HG03439 (cell line): Measurements from ENCODE around the gene CELF2.

Source experiments
- ATAC-seq: cut with Tn5 transposase; IDR thresholded peaks from one replicate; pipeline ENCODE4 v1.9.1; 2021; ENCODE audit warnings: mild to moderate bottlenecking, moderate library complexity; ENCODE audit not compliant: unreplicated experiment

CELF2 gene

DNA sequence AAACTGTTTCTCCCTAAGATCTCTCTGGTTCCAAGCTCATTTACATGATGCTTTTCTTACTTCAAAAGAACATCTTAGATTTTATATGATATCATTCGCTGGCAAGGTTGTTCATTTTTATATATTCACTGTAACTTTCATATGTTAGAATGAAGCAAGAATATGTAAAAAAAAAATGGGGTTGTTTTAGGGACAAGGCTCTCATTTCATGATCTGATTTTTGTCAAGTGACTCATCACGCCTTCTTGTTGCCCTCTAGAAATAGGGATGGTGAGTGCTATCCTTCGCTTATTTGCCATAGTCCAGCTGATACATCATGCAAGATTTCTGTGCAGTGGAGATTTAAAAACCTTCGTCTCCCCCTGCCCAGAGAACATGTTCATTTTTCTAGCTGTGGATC is 14.0 kb upstream of the CELF2 start:
- no peak for ATAC-seq

DNA sequence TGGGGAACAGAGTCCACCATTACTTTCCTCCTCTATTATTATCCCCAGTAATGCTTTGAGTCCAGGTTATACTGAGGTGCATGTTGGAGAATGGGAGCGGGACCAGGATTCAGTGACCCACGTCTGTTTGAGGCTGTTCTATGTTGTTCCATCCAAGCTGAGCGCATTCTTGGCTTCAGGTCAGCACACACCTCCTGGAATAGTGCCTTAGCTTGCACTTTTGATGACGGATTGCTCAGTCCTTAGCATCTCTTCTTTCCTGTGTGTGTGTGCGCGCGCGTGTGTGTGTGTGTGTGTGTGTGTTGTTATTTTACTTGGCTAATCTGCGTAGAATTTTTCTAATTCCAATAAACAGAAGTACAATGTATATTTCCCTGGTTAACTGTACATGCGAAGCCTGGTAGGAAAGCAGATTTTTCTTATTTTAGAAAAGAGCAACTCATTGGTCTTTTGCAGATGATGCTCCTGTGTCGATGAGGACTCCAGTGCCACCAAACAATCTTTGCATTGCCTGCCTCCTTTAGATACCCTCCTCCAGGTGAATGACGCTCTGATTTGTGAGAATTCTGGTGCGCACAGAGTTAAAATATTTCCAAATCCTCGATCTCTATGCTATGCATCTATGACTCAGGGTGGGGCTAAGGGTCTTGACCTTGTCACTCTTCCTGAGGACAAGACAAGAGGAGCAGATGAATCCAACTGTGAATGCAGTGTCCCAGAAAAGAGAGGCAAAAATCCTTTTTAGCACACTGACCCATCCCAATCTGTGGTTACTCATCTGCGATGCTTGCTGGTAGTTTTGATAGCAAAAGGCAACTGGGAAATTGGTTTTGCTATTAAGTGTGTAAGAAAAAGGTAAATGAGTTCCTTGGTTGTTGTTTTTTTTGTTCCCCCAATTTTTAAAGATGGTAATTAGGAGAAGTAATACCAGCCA is 13.3 kb upstream of the CELF2 start:
- no peak for ATAC-seq

GRCh38 chr10:11005725-11006427 is 11.8 kb upstream of the CELF2 start:
- no peak for ATAC-seq

DNA sequence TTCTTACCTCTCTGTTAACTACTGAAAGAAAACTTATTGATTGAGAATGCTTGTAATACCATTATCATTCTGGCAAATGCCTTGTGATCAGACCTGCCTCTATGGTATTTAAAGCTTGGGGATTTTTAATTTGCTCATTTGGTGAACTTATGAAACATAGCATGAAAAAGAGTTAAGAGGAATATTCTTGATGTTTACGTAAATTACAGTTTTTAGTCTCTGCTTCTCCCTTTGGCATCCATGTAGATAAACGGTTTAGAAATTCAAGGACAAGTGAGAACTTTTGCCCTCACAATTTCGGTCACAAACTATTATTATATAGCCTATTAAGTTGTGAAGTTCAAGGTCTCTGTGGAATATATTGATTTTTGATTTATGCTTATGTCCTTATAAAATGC is 11.2 kb upstream of the CELF2 start:
- ATAC-seq = no peak

DNA sequence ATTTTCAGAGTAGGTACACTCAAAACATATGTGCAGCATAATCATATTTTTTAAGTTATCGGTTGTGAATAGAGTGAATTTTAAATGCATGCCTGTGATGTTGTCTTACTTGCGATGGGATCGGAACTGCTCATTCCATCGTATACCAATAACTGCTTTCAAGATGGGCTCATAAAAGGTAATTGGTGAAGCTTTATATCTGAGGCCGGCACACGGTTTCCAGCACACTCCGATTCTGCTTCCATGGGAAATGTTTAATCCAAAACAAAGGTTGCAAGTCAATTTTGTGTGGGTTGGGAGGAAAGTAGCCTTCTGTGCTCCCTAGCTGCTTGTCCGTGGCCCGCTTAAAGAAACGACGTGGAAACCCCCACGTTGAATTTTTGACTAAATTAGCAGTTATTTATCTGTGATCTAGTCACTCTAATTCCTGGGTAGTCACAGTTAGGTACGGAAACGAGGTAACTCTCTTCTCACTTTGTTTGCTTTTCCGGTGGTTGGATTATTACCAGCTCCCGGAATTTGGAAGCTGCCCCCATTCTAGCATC is 10.1 kb upstream of the CELF2 start:
- ATAC-seq = no peak

DNA sequence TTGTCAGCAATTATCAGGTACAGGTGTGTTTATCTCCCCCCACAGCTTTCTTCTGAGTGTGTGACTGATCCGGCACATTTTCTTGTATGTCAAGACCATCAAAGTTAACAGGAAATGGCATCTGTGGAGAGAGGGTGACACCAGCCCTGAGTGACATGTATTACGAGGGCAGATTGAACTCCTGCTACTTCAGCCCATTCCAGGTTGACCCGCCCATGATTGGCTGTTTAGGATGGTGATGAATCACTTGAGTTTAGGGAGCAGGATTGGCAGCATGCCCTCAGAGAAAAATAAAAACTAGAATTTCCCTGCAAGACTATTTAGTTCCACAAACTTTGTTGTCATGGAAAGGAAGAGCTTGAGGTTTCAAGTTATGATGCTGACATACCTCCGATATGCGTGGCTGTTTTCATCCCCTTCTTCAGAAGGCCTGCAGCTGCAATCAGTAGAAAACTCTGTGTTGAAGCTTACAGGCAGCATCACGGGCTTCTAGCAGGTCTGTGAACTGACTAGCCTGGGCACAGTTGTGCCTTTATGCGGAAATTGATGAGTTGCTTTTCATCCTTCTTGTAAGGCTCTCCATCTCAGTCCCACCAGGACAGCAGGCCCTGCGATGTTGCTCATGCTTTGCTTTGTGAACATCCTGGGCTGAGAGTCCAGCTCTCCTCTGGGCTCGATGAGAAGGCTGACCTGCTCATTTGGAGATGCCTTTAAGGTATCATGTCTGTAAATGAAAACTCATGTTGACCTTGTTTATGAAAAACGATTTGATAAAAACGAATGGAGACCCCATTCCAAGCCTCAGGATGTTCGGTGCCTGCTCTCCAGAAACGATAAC is 8.0 kb upstream of the CELF2 start:
- no peak for ATAC-seq

GRCh38 chr10:11010582-11010981 is 7.1 kb upstream of the CELF2 start:
- no peak for ATAC-seq

- no peak for ATAC-seq
Measured at GRCh38 chr10:11011436-11011835, 6.2 kb upstream of the CELF2 start.

- ATAC-seq = no peak
Measured at GRCh38 chr10:11011984-11012383, 5.7 kb upstream of the CELF2 start.

- no peak for ATAC-seq
Measured at GRCh38 chr10:11012421-11013295, 5.0 kb upstream of the CELF2 start.

- ATAC-seq = no peak
Measured at GRCh38 chr10:11013836-11014235, 3.8 kb upstream of the CELF2 start.

DNA sequence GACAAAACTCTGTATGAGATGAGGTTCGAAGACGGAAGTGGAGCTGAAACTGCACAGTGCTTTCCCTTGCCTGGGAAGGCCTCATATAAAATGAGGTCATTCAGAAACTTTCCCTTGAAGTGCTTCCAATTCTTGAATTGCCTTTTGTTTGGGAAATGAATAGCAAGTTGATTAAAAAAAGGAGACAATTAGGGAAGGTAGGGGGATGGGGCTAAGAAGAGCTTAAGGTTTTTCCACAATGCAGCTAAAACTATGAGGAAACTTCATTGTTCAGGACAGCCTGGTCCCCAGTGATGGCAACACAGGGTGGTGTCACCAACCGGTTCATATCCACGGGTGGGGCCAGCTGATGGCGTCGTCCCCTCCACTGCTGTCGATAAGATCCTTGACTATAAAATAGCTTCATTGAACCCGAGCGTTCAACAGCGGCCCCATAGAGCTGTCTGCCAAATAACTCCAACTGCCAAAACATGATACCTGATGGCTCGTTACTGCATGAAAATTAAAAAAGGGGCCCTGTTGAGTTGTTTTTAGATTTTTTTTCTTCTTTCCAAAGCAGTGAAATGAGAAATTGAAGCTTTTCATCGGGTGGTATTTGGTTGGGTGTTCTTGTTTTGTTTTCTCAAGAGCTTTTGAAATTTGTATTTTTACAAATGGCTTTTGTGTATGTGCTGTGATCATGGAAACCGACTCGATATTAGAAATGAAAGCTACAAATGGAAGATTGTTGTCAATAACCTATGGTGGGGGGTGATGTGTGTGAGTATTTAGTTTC is 2.8 kb upstream of the CELF2 start:
- ATAC-seq = no peak

- no peak for ATAC-seq
Measured at GRCh38 chr10:11015446-11015934, 2.2 kb upstream of the CELF2 start.

- ATAC-seq = no peak
Measured at GRCh38 chr10:11017000-11017569, 587 bp upstream of the CELF2 start.

DNA sequence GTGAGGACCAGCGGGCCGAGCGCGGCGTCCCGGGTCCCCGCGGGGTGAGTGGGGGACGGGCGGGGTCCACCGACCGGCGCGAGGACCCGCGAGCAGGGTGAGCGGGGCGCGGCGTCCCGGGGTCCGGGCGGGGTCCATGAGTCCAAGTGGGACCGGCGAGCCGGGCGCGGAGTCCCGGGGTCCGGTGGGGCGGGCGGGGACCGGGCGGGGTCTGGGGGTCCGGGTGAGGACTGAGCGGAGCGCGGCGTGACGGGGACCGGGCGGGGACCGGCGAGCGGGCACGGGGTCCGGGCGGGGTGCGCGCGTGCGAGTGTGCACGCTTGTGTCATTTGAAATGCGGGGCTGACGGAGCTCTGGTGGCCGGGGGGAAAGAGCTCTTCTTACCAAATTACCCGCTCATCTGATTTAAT is 765 bp downstream of the CELF2 start:
- no peak for ATAC-seq

- ATAC-seq = no peak
Measured at GRCh38 chr10:11018855-11019631, 1.4 kb downstream of the CELF2 start.

DNA sequence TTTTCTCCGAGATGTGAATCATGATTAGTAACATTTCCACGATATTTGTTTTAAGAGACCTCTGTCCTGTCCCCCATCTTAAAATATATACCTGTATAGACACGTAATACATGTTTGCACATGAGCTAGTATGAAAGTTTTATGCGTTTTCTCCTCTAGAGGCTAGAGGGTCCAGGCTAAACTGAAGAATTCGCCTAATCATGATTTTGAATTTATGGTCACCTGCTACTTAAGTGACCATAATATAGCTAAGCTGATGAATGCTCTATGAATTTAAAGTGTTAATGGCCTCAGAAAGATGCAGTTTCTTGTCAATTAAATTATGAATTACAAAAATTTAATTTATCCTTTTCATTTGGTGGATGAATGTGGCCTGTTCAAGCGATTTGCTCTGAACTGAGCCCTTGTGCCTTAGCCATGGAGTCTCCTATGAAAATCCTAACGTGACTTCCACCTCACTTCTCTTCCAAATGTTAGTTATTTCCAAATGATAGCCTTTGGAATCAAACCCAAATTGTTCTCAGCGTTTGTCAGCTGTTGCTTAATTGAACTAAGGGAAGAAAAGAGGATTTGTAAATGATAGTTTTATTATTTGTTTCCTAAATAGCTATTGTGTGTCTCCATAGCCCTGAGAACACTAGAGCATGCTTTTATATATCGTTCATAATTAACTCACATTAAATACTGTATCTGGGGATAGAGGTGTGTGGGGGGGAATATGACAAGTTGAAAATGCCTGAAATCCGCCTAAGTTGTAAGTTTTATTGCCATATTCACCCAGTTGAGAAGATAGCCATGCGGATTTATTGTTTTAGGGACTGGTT is 2.3 kb downstream of the CELF2 start:
- ATAC-seq = no peak
